SH-SY5Y (cell line): Measurements from ENCODE around the gene SSR4.

Experiments used
- GATA2 ChIP-seq: IDR thresholded peaks from 2 replicates; pipeline ENCODE4 v1.6.1; 2011; ENCODE audit warnings: mild to moderate bottlenecking, low read depth, low read length
- GATA3 ChIP-seq: IDR thresholded peaks from 2 replicates; pipeline ENCODE4 v1.6.1; 2011; ENCODE audit warnings: low read depth, mild to moderate bottlenecking, low read length, moderate library complexity

DNA sequence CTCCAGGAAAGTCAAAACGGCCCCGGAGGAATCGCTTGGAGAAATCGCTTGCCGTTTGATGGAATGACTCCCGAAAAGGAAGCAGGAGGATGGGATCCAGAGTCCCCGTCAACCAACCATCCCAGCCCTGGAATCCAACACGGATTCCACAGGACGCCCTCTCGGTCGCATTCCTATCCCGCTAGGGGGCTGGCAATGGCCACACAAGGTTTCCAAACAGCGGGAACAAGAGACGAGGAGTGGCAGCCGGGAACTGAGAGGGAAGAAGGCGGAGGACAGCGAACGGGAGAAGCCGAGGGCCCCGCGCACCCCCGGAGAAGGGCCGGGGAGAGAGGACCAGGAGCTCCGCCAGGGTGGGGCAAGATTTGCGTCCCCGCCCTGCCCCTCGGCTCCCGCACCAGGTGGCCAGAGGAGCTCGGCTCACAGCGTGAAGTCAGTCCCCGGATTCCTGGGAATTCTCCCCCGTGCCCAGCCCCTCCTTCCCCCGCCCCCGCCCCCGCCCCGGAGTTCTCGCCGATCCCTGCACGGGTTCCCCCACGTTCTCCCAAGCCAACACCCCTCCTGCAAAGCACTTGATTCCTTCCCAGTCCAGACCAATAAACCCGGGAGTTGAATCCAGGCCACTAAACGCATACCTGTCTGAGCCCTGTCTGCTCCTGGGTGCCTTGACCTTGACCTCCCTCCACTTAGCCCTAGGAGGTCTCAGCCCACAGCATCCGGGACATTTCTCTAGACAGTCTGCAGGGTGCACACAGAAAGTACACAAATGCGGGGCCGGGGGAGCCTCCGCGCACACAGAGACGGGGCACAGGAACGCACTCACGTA is 34.5 kb downstream of the SSR4 start:
- TF ChIP-seq GATA2 (no peak), GATA3 (no peak)
